NCI-H345 (cell line): ENCODE measurements around the gene DHX58.
A peak's percentile ranks its signal among the peaks of the same experiment; 100 is the strongest.

Experiments
- DNase-seq: peaks from one replicate; lab custom pipeline; 2025; lab: John Stamatoyannopoulos, UW

Gene DHX58

GRCh38 chr17:42129109-42129837 lies 16.8 kb upstream of the DHX58 start:
- DNase-seq: no peak

GRCh38 chr17:42127414-42127813 lies 14.9 kb upstream of the DHX58 start:
- no peak for DNase-seq

- DNase-seq: no peak
Measured at GRCh38 chr17:42126836-42127235, 14.3 kb upstream of the DHX58 start.

- no peak for DNase-seq
Measured at GRCh38 chr17:42125565-42125964, 13.1 kb upstream of the DHX58 start.

- no peak for DNase-seq
Measured at GRCh38 chr17:42124256-42124655, 11.7 kb upstream of the DHX58 start.

GRCh38 chr17:42122371-42123303 lies 10.1 kb upstream of the DHX58 start, which contains the start of gene HSPB9:
HSPB9 (plus strand) TSS chr17:42122804; CDS start chr17:42122851, 47 bp downstream.
- DNase-seq: no peak

- DNase-seq: peak; percentile 80
Measured at GRCh38 chr17:42120770-42121769, 8.6 kb upstream of the DHX58 start, which contains the start of gene KAT2A. KAT2A (minus strand) TSS chr17:42121367; CDS start chr17:42121304, 63 bp downstream.

- no peak for DNase-seq
Measured at GRCh38 chr17:42120161-42120769, 7.8 kb upstream of the DHX58 start.

GRCh38 chr17:42119301-42119700 lies 6.8 kb upstream of the DHX58 start:
- no peak for DNase-seq

GRCh38 chr17:42118545-42118944 lies 6.0 kb upstream of the DHX58 start:
- DNase-seq: peak; percentile 7

- no peak for DNase-seq
Measured at GRCh38 chr17:42118126-42118510, 5.6 kb upstream of the DHX58 start.

- DNase-seq: no peak
Measured at GRCh38 chr17:42117397-42118125, 5.0 kb upstream of the DHX58 start.

- peak; percentile 59 for DNase-seq
Measured at GRCh38 chr17:42116705-42117396, 4.3 kb upstream of the DHX58 start.

GRCh38 chr17:42114118-42114517 lies 1.6 kb upstream of the DHX58 start:
- DNase-seq: no peak

- no peak for DNase-seq
Measured at GRCh38 chr17:42113293-42114069, 967 bp upstream of the DHX58 start.

- DNase-seq: no peak
Measured at GRCh38 chr17:42111871-42112551, 503 bp downstream of the DHX58 start.

- DNase-seq: no peak
Measured at GRCh38 chr17:42111265-42111636, 1.3 kb downstream of the DHX58 start.
